Keratinocyte (primary cell): Measurements from ENCODE around the gene DNAH11. TPM values are rescaled to one million over a fixed set of nuclear protein-coding genes. Genes with fewer than 3 reads are reported as not detected.

Experiments used
- DNase-seq: peaks from one replicate; pipeline ENCODE4 v3.0.0-alpha.2; 2011; ENCODE audit warnings: low read depth, missing footprints, low spot score
- FAIRE-seq: peaks from 2 replicates; lab custom pipeline; 2011; peaks lifted over from hg19 to GRCh38; lab: Jason Lieb, UNC
- H2AFZ ChIP-seq: 2 replicates; pipeline ENCODE4 v1.6.0; 2012; ENCODE audit warnings: low read length, control low read depth, inconsistent platforms; ENCODE audit not compliant: control insufficient read depth
- H3K27ac ChIP-seq: 2 replicates; pipeline ENCODE4 v1.5.1; 2011; ENCODE audit warnings: low read length; ENCODE audit not compliant: control insufficient read depth, insufficient read depth
- H3K27me3 ChIP-seq: 3 replicates; pipeline ENCODE4 v1.6.0; 2011; ENCODE audit warnings: low read length; ENCODE audit not compliant: control insufficient read depth, insufficient read depth; ENCODE audit errors: extremely low read depth
- H3K36me3 ChIP-seq, 2 experiments: 2 replicates in 1 of 2; 3 replicates in 1 of 2; pipeline ENCODE4 v1.5.1; 2011; ENCODE audit warnings: low read length in 2 of 2, mild to moderate bottlenecking in 1 of 2; ENCODE audit not compliant: control insufficient read depth in 2 of 2, insufficient read depth in 2 of 2; ENCODE audit errors: extremely low read depth in 1 of 2
- H3K4me1 ChIP-seq: 3 replicates; pipeline ENCODE4 v1.5.1; 2011; ENCODE audit warnings: low read length; ENCODE audit not compliant: control insufficient read depth, insufficient read depth; ENCODE audit errors: extremely low read depth
- H3K4me2 ChIP-seq: 3 replicates; pipeline ENCODE4 v1.6.0; 2011; ENCODE audit warnings: low read depth, low read length; ENCODE audit not compliant: control insufficient read depth, insufficient read depth; ENCODE audit errors: extremely low read depth
- H3K4me3 ChIP-seq, 3 experiments: fragments of 200-600 bp in 1 of 3; sonication (generic) in 1 of 3; 2 replicates in 2 of 3; 3 replicates in 1 of 3; pipeline ENCODE4 v1.5.1; 2011 to 2016; ENCODE audit warnings: low read length in 3 of 3, mild to moderate bottlenecking in 3 of 3, control low read depth in 2 of 3, inconsistent platforms in 1 of 3, low read depth in 1 of 3, mixed read lengths in 1 of 3, mixed run types in 1 of 3, moderate library complexity in 1 of 3; ENCODE audit not compliant: control insufficient read depth in 2 of 3, insufficient read depth in 2 of 3; ENCODE audit errors: extremely low read depth in 1 of 3
- H3K79me2 ChIP-seq: 2 replicates; pipeline ENCODE4 v1.6.0; 2012; ENCODE audit warnings: low read length; ENCODE audit not compliant: control insufficient read depth, insufficient read depth
- H3K9ac ChIP-seq: 3 replicates; pipeline ENCODE4 v1.6.0; 2011; ENCODE audit warnings: low read length; ENCODE audit not compliant: control insufficient read depth, insufficient read depth; ENCODE audit errors: extremely low read depth
- H3K9me1 ChIP-seq: 3 replicates; pipeline ENCODE4 v1.6.0; 2011; ENCODE audit warnings: low read length; ENCODE audit not compliant: control insufficient read depth, insufficient read depth; ENCODE audit errors: extremely low read depth
- H3K9me3 ChIP-seq: 2 replicates; pipeline ENCODE4 v1.5.1; 2012; ENCODE audit warnings: low read depth, low read length; ENCODE audit not compliant: control insufficient read depth
- H4K20me1 ChIP-seq: 3 replicates; pipeline ENCODE4 v1.6.0; 2011; ENCODE audit warnings: low read length; ENCODE audit not compliant: control insufficient read depth, insufficient read depth; ENCODE audit errors: extremely low read depth
- CTCF ChIP-seq, 3 experiments: IDR thresholded peaks in 1 of 3; conservative IDR thresholded peaks in 1 of 3; optimal IDR thresholded peaks in 1 of 3; 2 replicates in 2 of 3; 3 replicates in 1 of 3; pipeline versions ENCODE3 to v1.5.1; 2011; ENCODE audit warnings: low read length in 3 of 3, mild to moderate bottlenecking in 3 of 3, moderate library complexity in 2 of 3, control low read depth in 1 of 3, inconsistent platforms in 1 of 3; ENCODE audit not compliant: insufficient read depth in 2 of 3; ENCODE audit errors: extremely low read depth in 1 of 3
- EZH2 ChIP-seq: IDR thresholded peaks from one replicate; pipeline ENCODE4 v1.6.1; 2012; ENCODE audit warnings: inconsistent platforms, mild to moderate bottlenecking, low read length, moderate library complexity
- dilution Hi-C: fragments of 300-500 bp; cut with MboI; formaldehyde crosslinking; loops from one replicate; pipeline ENCODE4 v1.7.0; 2020; ENCODE audit warnings: low sequenced_read_pairs; ENCODE audit not compliant: extremely low pct_ligation_motif_present
- polyA plus RNA-seq, 5 experiments: library from polyadenylated mRNA; depleted of rRNA in 3 of 5; stranded (reverse) in 3 of 5; stranded (forward) in 1 of 5; unstranded in 1 of 5; fragments of >200 nt; gene quantifications; 1 replicate in 1 of 5; 2 replicates in 3 of 5; 3 replicates in 1 of 5; pipeline versions ENCODE4 v1.2.1 to v1.2.3, GENCODE V29; 2011 to 2012; ENCODE audit warnings: missing spikeins in 2 of 5, low read depth in 1 of 5, low replicate concordance in 1 of 5

The DNAH11 gene
- polyA plus RNA-seq, 1 donor (not counting 4 experiments of a cell fraction or from before 2014, with no cell fraction given), result 0.21 TPM

GRCh38 chr7:21587139-21587784, 44.4 kb downstream of the DNAH11 start:
- no peaks in the 10 kb centered on the region for H3K79me2 ChIP-seq
- H3K36me3 ChIP-seq, result no peaks in the 10 kb centered on the region
- H3K27ac ChIP-seq, result no peak overlapping the region
- no peak for TF ChIP-seq EZH2
- no peak for TF ChIP-seq CTCF (optimal IDR thresholded peaks at IDR 0.05 in 1 of 3, IDR thresholded peaks at IDR 0.05 in 1 of 3, conservative IDR thresholded peaks at IDR 0.05 in 1 of 3; ENCODE audit: extremely low read depth in 1 of 3, insufficient read depth in 2 of 3, low read length in 3 of 3)
- H3K4me1 ChIP-seq, result no peaks in the 10 kb centered on the region
- no peaks in the 10 kb centered on the region for H3K9me3 ChIP-seq
- dilution Hi-C loops, result no loop called here
- no peak overlapping the region for H3K9ac ChIP-seq
- H3K4me3 ChIP-seq, result no peak overlapping the region
- H3K27me3 ChIP-seq, result no peaks in the 10 kb centered on the region
- DNase-seq (no peak), FAIRE-seq (no peak)
- H2AFZ ChIP-seq, result no peak overlapping the region
- H3K4me2 ChIP-seq, result no peak overlapping the region
- no peaks in the 10 kb centered on the region for H4K20me1 ChIP-seq
- no peaks in the 10 kb centered on the region for H3K9me1 ChIP-seq

GRCh38 chr7:21596801-21597200, 54.0 kb downstream of the DNAH11 start:
- TF ChIP-seq EZH2, result no peak
- no peak for TF ChIP-seq CTCF (optimal IDR thresholded peaks at IDR 0.05 in 1 of 3, IDR thresholded peaks at IDR 0.05 in 1 of 3, conservative IDR thresholded peaks at IDR 0.05 in 1 of 3; ENCODE audit: extremely low read depth in 1 of 3, insufficient read depth in 2 of 3, low read length in 3 of 3)
- dilution Hi-C loops, result no loop called here

More at GRCh38 chr7:21596801-21597200, 54.0 kb downstream of the DNAH11 start:
- no peaks in the 10 kb centered on the region for H3K36me3 ChIP-seq
- H4K20me1 ChIP-seq, result no peaks in the 10 kb centered on the region
- H3K4me3 ChIP-seq, result no peak overlapping the region
- no peak overlapping the region for H3K9ac ChIP-seq
- no peak for FAIRE-seq
- no peaks in the 10 kb centered on the region for H3K79me2 ChIP-seq
- no peaks in the 10 kb centered on the region for H3K9me3 ChIP-seq
- no peak overlapping the region for H3K27ac ChIP-seq
- H3K4me2 ChIP-seq, result no peak overlapping the region
- H3K9me1 ChIP-seq, result no peaks in the 10 kb centered on the region
- no peaks in the 10 kb centered on the region for H3K4me1 ChIP-seq
- H2AFZ ChIP-seq, result no peak overlapping the region
- H3K27me3 ChIP-seq, result no peaks in the 10 kb centered on the region
- no peak for DNase-seq
